Inflammatory macrophage (primary cell): ENCODE data around the gene GLIS1.

Source experiments
- DNase-seq, 2 donors: peaks; one replicate each; pipeline ENCODE4 v3.0.0-alpha.2; 2020 to 2022

The GLIS1 gene

GRCh38 chr1:53521924-53522552, 216.9 kb downstream of the GLIS1 start:
- no peak for DNase-seq

- DNase-seq: no peak
Measured at GRCh38 chr1:53520481-53520880, 218.5 kb downstream of the GLIS1 start.

DNA sequence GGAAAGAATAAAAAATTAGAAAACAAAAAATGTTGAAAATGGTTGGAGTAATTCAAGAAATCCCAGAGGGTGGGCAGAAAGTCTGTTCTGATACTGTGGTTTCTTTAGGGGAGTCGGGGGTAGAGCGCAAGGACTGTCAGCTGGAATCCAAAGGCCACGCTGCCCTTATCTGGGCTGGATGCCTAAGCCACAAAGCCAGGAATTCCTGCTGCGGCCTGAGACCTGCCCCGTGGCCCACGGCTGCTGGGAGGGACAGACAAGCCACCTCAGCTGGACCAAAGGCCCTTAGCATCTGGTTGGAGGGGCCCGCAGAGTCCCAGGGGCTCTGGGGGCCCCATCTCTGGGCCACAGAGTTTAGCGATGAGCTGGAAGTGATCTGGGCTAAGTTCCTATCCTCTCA, 219.5 kb downstream of the GLIS1 start:
- DNase-seq: no peak

GRCh38 chr1:53518775-53519174, 220.2 kb downstream of the GLIS1 start:
- DNase-seq: no peak

DNA sequence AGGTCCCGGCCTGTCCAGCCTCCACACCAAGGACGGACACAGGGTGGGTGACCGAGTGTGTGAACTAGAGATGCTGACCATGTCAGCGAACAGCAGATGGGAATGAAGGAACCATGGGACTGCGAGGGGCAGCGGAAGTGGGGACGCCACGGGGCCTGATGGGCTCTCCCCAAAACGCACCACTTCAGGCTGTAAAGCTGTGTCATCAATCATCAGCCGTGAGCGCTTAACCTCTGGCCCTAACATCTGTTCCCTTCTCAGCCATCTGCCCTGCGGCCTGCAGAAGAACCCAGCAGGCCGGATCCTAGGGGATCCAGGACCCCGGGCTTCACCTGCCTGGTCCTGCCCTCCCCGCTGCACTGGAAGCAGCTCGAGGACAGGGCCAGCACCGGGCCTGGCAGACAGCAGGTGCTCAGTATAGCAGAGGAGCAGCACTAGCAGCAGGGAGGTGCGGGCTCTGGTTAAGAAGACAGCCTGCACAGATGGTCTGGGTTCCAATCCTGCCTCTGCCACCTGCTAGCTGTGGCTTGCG, 221.1 kb downstream of the GLIS1 start:
- DNase-seq: no peak

DNA sequence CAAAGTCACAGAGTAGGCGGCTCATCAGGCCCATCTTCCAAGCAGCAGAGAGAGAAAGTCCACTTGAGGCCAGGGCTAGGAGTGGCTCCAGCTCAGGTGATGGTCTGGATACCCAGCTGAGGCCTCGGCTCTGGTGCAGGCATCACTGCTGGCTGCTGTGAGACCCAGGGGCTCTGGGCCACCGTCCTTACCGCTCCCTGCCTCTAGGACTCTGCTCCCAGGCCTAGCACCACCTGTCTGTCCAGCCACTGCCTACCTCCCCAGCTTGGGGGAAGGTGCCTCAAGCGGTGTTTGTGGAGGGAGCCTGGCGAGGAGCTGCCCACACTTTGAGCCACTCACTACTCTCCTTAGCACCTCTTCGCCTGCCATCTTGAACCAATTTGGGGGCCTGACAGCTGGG, 221.9 kb downstream of the GLIS1 start:
- no peak for DNase-seq

DNA sequence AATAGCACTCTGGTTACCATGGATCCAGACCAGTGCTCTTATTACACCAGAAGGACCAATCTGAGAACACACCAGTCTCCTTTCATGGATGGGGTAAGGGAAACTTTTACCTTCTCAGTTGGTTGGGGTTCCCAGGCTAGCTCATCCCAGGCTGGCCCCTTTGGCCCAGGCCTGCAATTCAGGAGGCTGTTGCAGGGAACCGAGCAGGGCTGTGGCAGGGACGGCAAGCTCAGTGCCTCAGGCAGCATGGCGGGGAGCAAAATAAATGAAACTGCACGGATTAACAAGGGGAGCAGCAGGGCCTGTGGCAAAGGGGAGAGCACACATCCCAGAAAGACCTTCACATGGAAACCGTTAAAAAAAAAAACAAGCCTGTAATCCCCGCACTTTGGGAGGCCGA, 222.8 kb downstream of the GLIS1 start:
- DNase-seq: no peak

GRCh38 chr1:53514436-53514835, 224.5 kb downstream of the GLIS1 start:
- no peak for DNase-seq

- no peak for DNase-seq
Measured at GRCh38 chr1:53513846-53514245, 225.1 kb downstream of the GLIS1 start.

GRCh38 chr1:53512807-53513755, 225.9 kb downstream of the GLIS1 start:
- no peak for DNase-seq

- DNase-seq: no peak
Measured at GRCh38 chr1:53511933-53512806, 226.8 kb downstream of the GLIS1 start.

GRCh38 chr1:53511323-53511932, 227.5 kb downstream of the GLIS1 start:
- DNase-seq: no peak

- DNase-seq: no peak
Measured at GRCh38 chr1:53510215-53510614, 228.7 kb downstream of the GLIS1 start.

DNA sequence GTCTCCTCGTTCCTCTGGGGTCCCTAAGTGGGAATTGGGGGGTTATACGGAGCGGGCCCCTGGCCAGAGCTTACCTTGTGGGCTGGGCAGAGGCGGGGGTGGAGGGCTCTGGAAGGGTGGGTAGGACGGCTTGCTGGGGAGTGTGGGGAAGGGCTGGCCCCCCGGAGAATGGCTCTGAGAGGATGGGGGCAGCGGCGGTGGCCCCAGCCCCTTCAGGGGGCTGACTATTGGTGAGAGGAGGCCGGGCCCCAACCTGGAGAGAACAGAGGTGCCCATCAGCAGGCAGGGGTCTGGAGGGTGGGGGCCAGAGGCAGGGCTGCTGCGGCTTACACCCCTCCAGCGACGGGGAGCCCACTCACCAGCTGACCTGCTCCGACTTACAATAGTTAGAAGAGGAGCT, 229.2 kb downstream of the GLIS1 start:
- DNase-seq: no peak

DNA sequence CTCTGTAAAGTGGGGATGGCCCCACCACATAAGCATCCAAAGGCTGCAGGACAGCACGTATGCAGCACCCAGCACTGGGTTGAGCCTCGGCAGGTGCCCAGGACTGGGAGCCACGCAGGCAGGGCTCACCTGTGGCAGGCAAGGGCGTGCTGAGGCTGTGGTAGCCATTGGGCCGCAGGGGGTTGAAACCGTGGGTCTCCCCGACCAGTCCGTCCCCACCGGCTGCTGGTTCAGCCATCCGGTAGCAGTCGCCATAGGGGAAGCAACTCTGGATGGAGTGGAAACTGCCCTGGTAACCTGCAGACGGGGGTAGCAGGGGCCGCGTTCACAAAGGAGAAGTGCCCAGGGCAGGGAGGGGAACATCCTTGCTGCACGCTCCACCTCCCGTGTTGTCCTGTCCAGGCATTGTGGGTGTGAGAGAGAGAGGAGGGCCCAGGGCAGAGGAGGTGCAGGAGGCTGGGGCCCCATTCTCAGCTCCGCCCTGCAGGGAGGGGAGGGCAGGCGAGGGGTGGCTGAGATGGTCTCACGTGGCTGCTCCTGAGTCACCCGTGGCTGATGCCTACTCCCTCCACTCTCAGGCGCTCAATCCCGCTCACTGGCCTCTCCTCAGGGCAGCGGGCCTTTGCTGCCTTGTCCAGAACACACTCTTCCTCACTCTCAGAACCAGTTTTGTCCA, 229.8 kb downstream of the GLIS1 start:
- DNase-seq: peak; percentile 35 to 69

DNA sequence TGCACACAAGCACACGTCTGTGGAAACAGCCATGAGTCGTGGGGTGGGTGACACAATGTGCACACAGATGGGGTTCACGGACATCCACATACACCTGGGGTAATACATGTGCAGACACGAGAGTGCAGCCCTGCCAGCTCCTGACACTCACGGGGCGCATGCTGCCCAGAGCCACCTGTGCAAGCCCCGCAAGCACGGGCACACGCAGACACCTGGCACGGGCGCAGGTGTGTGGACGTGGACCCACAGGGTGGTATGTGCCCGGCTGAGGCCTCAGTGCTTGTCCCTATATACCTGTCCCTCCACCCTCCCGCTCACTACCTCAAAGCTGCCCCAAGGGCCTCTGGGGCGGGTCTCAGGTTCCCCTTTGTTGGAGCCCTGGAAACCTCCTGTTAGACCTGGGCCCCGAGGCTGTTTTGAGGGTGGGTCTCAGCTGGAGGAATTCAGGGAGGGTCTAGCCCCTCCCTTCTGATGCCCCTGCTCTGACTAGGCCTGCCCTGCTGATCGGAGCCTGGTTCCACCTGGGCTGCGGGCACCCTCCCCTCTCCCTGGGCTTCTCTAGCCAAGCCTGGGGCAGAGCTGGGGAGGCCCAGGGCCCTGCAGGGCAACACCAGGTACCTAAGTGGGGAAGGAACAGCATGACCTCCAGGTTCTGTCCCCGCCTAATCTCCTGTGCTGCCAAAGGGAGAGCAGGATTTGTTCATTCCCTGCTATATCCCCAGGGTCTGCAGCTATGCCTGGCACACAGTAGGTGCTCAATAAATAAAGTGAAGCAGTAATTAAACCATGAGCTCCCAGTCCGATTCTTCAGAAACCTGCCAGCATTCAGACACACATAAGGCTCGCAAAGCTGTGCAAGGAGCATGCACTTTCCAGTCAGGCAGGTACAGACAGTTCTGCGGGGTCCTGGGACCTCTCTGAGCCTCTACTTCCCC, 230.6 kb downstream of the GLIS1 start:
- no peak for DNase-seq

GRCh38 chr1:53507116-53507820, 231.7 kb downstream of the GLIS1 start:
- DNase-seq: no peak

DNA sequence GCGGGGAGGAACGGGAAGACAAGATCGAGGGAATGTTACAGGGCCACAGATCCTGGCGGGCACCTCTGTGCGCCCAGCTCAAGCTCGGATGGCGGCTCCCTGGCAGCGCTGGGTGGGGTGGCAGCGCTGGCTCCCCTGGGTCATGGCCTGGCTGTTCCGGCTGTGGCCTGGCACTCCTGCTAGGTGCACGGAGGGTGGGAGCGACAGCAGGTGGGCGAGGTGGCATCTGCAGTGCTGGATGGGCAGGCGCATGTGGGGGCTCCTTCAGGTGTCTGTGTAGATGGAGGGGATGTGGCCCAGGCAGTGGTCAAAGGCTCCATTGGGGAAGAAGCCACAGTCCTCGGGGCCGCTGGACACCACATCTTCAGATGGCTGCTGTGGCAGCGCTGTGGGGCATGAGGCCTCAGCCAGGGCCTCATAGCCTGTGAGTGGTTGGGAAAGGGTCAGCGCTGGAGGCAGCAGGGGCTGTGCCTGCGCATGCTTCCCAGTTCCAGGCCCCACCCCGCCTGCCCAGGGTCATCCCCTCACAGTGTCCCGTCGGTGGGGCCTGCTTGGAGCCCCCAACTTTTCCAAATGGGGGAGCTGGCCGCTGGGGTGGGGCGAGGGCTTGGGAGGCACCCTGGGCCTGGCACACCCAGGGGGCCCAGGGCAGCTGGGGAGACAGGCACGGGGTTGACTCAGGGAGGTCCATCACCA, 232.5 kb downstream of the GLIS1 start:
- no peak for DNase-seq

- DNase-seq: no peak
Measured at GRCh38 chr1:53505891-53506290, 233.1 kb downstream of the GLIS1 start.
